NCI-H82 (cell line): ENCODE results near the gene CCT2.
"Not testable (repeated sequence)": the region's sequence is repeated elsewhere in the genome, so short reads cannot be mapped to it uniquely, and the experiment has no call there.

Source experiments
- DNase-seq: peaks from one replicate; lab custom pipeline; 2025; lab: John Stamatoyannopoulos, UW

Gene CCT2

GRCh38 chr12:69588527-69588926 is 3.3 kb downstream of the CCT2 start:
- DNase-seq = no peak

DNA sequence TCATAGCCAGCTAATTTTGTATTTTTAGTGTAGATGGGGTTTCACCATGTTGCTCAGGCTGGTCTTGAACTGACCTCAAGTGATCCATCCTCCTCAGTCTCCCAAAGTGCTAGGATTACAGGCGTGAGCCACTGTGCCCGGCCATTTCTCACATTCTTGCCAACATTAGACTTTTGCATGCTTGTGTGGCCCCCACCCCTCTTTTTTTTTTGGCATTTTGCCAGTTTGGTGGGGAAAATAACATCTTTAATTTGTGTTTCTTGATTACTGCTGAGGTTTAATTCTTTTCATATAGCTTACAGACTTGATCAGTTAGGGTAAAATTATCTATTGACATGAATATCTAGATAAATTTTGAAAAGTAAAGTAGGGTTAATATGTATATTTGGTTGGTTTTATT is 3.8 kb downstream of the CCT2 start:
- DNase-seq = no peak

DNA sequence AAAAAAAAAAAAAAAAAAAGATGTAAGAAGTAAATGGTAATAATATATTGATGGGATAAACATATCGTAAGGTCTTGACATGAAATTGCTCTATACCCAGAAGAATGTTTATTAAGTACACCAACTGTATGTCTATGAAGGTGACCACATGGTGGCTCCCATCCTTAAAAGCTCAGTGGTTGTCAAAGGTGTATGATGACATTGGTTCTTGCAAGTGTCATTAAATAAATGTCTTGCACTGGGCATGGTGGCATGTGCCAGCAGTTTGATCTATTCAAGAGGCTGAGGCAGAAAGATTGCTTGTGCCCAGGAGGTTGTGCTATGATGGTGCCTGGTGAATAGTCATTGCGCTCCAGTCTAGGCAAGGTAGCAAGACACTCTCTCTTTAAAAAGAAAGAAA is 10.4 kb downstream of the CCT2 start:
- no peak for DNase-seq

- DNase-seq = no peak
These were observed 13.0 kb downstream of the CCT2 start for GRCh38 chr12:69598174-69598753.

- no peak for DNase-seq
These were observed 15.5 kb downstream of the CCT2 start for GRCh38 chr12:69600804-69601203.

DNA sequence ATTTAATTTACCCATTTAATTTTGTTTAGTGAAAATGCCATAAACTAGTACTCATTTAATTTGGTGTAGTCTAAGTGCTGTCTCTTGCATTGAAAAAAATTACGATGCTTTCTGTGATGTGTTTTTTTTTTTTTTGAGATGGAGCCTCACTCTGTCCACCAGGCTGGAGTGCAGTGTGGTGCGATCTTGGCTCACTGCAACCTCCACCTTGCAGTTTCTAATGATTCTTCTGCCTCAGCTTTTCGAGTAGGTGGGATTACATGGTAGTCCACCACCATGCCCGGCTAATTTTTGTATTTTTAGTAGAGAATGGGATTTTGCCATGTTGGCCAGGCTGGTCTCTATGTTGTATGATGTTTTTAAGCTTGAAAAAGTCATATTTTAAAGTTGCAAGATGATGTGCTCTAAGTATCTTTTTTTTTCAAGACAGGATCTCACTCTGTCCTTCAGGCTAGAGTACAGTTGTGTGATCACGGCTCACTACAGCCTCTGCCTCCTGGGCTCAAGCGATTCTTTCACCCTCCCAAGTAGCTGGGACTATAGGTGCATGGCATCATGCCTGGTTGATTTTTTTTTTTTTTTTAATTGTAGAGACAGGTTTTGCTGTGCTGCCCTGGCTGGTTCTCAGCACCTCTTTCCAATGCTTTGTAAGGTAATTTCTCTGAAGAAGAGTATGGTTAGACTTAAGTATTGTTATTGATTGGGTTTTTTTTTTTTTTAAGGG is 16.9 kb downstream of the CCT2 start:
- no peak for DNase-seq

- peak; percentile 52 for DNase-seq
These were observed 17.7 kb downstream of the CCT2 start for GRCh38 chr12:69602954-69603353.

GRCh38 chr12:69603556-69603955 is 18.3 kb downstream of the CCT2 start:
- DNase-seq = not testable (repeated sequence)

- DNase-seq = not testable (repeated sequence)
These were observed 19.0 kb downstream of the CCT2 start for GRCh38 chr12:69604275-69604674.

DNA sequence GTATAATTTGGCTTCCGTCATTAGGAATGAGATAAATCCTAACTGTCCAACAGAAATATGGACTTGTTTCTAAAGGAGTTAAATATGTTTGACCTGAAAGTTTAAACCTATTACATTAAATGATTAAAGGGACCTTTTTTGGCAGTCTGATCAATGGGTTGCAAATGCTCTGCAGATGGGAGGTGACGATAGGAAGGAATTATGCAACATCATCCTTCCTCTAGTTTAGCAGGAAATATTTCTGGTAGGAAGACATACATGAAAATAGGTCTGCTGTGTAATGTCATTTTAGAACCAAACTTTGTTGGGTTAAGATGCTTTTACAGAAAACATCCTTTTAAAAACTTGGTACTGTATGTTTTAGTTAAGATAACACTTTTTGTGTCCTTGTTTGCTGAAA is 22.9 kb downstream of the CCT2 start:
- no peak for DNase-seq

GRCh38 chr12:69610126-69610525 is 24.9 kb downstream of the CCT2 start:
- peak; percentile 27 for DNase-seq

GRCh38 chr12:69610729-69611128 is 25.5 kb downstream of the CCT2 start, which contains the start of gene LRRC10:
Gene LRRC10, minus strand, starts transcription at chr12:69610907. Its CDS starts 69 bp downstream, at chr12:69610838.
- no peak for DNase-seq

DNA sequence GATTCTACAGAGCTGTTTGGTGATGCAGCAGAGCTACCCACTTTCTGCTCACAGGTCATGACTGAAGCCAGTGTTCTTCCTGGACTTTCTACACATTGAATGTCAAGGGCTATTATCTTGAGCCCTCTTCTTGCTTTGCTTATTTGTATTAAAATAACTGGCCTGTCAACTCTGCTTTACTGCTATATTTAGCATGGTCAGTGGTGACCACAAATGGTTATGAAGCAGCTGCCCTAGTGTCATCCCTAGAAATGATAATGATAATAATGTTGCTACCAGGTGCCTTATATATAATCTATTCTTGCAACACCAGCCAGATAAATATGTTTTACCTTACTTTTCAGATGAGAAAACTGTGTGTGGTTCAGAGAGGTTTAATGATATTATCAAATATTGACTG is 28.1 kb downstream of the CCT2 start:
- no peak for DNase-seq

GRCh38 chr12:69616025-69616424 is 30.8 kb downstream of the CCT2 start:
- DNase-seq = no peak

GRCh38 chr12:69619050-69619449 is 33.8 kb downstream of the CCT2 start:
- DNase-seq = no peak

- no peak for DNase-seq
These were observed 34.8 kb downstream of the CCT2 start for GRCh38 chr12:69620077-69620476.

DNA sequence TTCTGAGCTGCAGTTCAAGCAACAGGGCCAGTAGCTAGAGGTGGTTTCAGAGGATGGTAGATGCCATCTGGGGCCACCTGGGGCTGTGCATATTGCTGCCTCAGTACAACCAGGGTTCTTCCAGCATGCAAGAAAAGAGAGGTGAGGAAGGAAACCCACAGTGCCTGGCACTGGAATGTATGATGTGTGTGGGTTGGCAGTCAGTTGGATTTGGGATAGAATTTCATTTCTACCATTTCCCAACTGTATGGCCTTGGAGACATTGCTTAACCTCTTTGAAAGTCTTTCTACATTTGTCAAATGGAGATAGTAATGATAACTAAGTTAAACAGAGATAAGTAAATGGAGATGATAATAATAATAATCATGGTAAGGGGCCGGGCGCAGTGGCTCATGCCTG is 35.7 kb downstream of the CCT2 start:
- no peak for DNase-seq

DNA sequence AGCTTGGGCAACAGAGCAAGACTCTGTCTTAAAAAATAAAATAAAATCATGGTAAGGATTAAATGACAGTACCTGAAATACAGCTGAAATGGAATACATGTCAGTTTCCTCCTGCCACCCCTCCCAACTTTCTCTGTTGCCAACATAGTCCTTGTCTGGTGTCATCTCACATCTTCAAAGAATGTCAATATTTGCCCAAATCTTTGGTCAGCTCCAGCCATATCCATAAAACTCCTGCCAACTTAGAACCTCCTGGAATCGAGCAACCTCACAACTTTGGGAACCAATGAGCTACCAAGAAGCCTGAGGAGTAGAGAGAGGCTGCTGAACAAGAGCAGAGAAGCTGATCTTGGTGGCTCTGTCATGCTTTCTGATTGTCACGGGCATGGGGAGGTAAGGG is 36.3 kb downstream of the CCT2 start:
- DNase-seq = no peak

- no peak for DNase-seq
These were observed 38.7 kb downstream of the CCT2 start for GRCh38 chr12:69623970-69624369.

- DNase-seq = no peak
These were observed 42.2 kb downstream of the CCT2 start for GRCh38 chr12:69627501-69627900.

GRCh38 chr12:69630191-69630590 is 44.9 kb downstream of the CCT2 start:
- DNase-seq = no peak

DNA sequence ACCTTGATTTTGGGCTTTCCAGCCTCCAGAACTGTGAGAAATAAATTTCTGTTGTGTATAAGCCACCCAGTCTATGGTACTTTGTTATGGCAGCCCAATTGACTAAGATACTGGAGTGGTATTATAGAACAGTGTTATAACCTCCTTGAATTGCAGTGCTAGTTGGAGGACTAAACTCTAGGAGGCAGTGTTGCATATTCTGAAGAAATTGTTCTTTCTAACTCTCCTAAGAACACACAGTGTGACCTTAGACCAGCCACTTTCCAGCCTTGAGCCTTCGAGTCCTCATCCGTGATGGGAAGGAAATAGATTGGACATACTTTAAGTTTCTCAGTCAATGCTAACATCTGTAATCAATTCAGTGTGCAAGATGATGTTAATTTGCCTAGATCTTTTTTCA is 47.8 kb downstream of the CCT2 start:
- peak; percentile 10 for DNase-seq

- peak; percentile 81 for DNase-seq
These were observed 54.2 kb downstream of the CCT2 start for GRCh38 chr12:69639400-69640016.
